Neural cell (in vitro differentiated cells): ENCODE data around the gene TSPEAR. TPM values are rescaled to one million over a fixed set of nuclear protein-coding genes. Genes with fewer than 3 reads are reported as not detected.

Source experiments
- H2AFZ ChIP-seq: fragments of 200-600, 300-800 bp; sonication (generic), shearing (Covaris generic); 2 replicates; pipeline ENCODE4 v1.6.0; 2014; ENCODE audit warnings: low read depth, mild to moderate bottlenecking, antibody characterized with exemption, low read length, moderate library complexity
- H3F3A ChIP-seq: fragments of 200-600 bp; shearing (Covaris generic); 2 replicates; pipeline ENCODE4 v1.6.1; 2016; ENCODE audit warnings: mild to moderate bottlenecking, moderate library complexity, mixed read lengths, antibody characterized with exemption, low read length; ENCODE audit not compliant: insufficient read depth, poor library complexity, severe bottlenecking
- H3K27ac ChIP-seq: fragments of 200-600, 300-800 bp; sonication (generic), shearing (Covaris generic); 2 replicates; pipeline ENCODE4 v1.5.1; 2014; ENCODE audit warnings: mild to moderate bottlenecking, low read length, moderate library complexity
- H3K27me3 ChIP-seq: fragments of 300-800, 200-600 bp; sonication (generic), shearing (Covaris generic); 2 replicates; pipeline ENCODE4 v1.6.0; 2014; ENCODE audit warnings: mild to moderate bottlenecking, low read depth, low read length, moderate library complexity; ENCODE audit not compliant: insufficient read depth
- H3K36me3 ChIP-seq: fragments of 300-800, 200-600 bp; sonication (generic), shearing (Covaris generic); 2 replicates; pipeline ENCODE4 v1.5.1; 2014; ENCODE audit warnings: mild to moderate bottlenecking, antibody characterized with exemption, low read length, moderate library complexity; ENCODE audit not compliant: insufficient read depth
- H3K4me2 ChIP-seq: fragments of 300-800, 200-600 bp; sonication (generic), shearing (Covaris generic); 2 replicates; pipeline ENCODE4 v1.6.0; 2014; ENCODE audit warnings: mild to moderate bottlenecking, low read length
- H3K4me3 ChIP-seq: fragments of 300-800, 200-600 bp; sonication (generic), shearing (Covaris generic); 2 replicates; pipeline ENCODE4 v1.5.1; 2014; ENCODE audit warnings: mild to moderate bottlenecking, low read length, moderate library complexity
- H3K79me2 ChIP-seq: fragments of 200-600 bp; shearing (Covaris generic); replicated peaks from 2 replicates; pipeline ENCODE4 v1.6.0; 2014; ENCODE audit warnings: mild to moderate bottlenecking, low read length, moderate library complexity; ENCODE audit not compliant: insufficient read depth
- H3K9ac ChIP-seq: fragments of 300-800, 200-600 bp; sonication (generic), shearing (Covaris generic); 2 replicates; pipeline ENCODE4 v1.6.1; 2016; ENCODE audit warnings: mild to moderate bottlenecking, low read length, mixed read lengths
- H3K9me2 ChIP-seq: fragments of 200-600 bp; shearing (Covaris generic); 2 replicates; pipeline ENCODE4 v1.6.1; 2016; ENCODE audit warnings: mild to moderate bottlenecking, low read length, mixed read lengths; ENCODE audit not compliant: insufficient read depth
- H3K9me3 ChIP-seq: fragments of 200-600, 300-800 bp; sonication (generic), shearing (Covaris generic); 2 replicates; pipeline ENCODE4 v1.6.1; 2016; ENCODE audit warnings: mild to moderate bottlenecking, mixed run types, low read length, moderate library complexity, mixed read lengths
- H4K20me1 ChIP-seq: fragments of 200-600 bp; shearing (Covaris generic); 2 replicates; pipeline ENCODE4 v1.6.1; 2016; ENCODE audit warnings: mild to moderate bottlenecking, mixed run types; ENCODE audit not compliant: insufficient read depth
- CTCF ChIP-seq: fragments of 450-650 bp; IDR thresholded peaks from 2 replicates; pipeline ENCODE4 v1.5.1; 2014; ENCODE audit warnings: antibody characterized with exemption, mild to moderate bottlenecking, moderate library complexity; ENCODE audit not compliant: poor library complexity, severe bottlenecking
- EP300 ChIP-seq: fragments of 450-650 bp; conservative IDR thresholded peaks from 2 replicates; pipeline ENCODE4 v1.6.1; 2014; ENCODE audit warnings: antibody characterized with exemption, mild to moderate bottlenecking, moderate library complexity; ENCODE audit not compliant: poor library complexity, severe bottlenecking
- EZH2 ChIP-seq: fragments of 200-600, 300-800 bp; shearing (Covaris generic), sonication (generic); IDR thresholded peaks from 2 replicates; pipeline ENCODE4 v1.6.1; 2014; ENCODE audit warnings: antibody characterized with exemption, low read length, borderline replicate concordance, mild to moderate bottlenecking; ENCODE audit not compliant: insufficient read depth, poor library complexity, severe bottlenecking
- MXI1 ChIP-seq: fragments of 450-650 bp; conservative IDR thresholded peaks from 2 replicates; pipeline ENCODE4 v1.6.1; 2014; ENCODE audit warnings: antibody characterized with exemption, mild to moderate bottlenecking; ENCODE audit not compliant: poor library complexity, severe bottlenecking
- POLR2AphosphoS5 ChIP-seq: IDR thresholded peaks from 2 replicates; pipeline ENCODE4 v1.6.1; 2012
- RAD21 ChIP-seq: fragments of 450-650 bp; conservative IDR thresholded peaks from 2 replicates; pipeline ENCODE4 v1.6.1; 2014; ENCODE audit warnings: antibody characterized with exemption, mild to moderate bottlenecking, moderate library complexity
- REST ChIP-seq: IDR thresholded peaks from 2 replicates; pipeline ENCODE4 v1.6.1; 2012; ENCODE audit warnings: borderline replicate concordance
- SMC3 ChIP-seq: fragments of 450-650 bp; conservative IDR thresholded peaks from 2 replicates; pipeline ENCODE4 v1.6.1; 2014; ENCODE audit warnings: antibody characterized with exemption, mild to moderate bottlenecking, moderate library complexity; ENCODE audit not compliant: poor library complexity
- TAF1 ChIP-seq: IDR thresholded peaks from 2 replicates; pipeline ENCODE4 v1.6.1; 2012; ENCODE audit warnings: low read depth
- polyA plus RNA-seq: library from polyadenylated mRNA; depleted of rRNA; stranded (reverse); fragments of >200 nt; gene quantifications from 2 replicates; pipeline ENCODE4 v1.2.3, GENCODE V29; 2014

Gene TSPEAR
- polyA plus RNA-seq, 1 donor from 2014 or later: 0.19 TPM

GRCh38 chr21:44576025-44576420, 135.3 kb downstream of the TSPEAR start:
- Histone ChIP-seq H3K27ac (no peak overlapping the region), H4K20me1 (no peaks in the 10 kb centered on the region), H3K4me2 (no peak overlapping the region), H3K36me3 (no peaks in the 10 kb centered on the region), H3F3A (no peaks in the 10 kb centered on the region), H3K79me2 (no peaks in the 10 kb centered on the region), H3K27me3 (no peaks in the 10 kb centered on the region), H3K9me2 (no peaks in the 10 kb centered on the region), H3K9me3 (peaks cover 4% of the 10 kb centered on the region), H2AFZ (no peak overlapping the region), H3K4me3 (no peak overlapping the region), H3K9ac (no peak overlapping the region)
- TF ChIP-seq REST (no peak), SMC3 (no peak), RAD21 (no peak), TAF1 (no peak), POLR2AphosphoS5 (no peak), MXI1 (no peak), CTCF (no peak), EZH2 (no peak), EP300 (no peak)

- Histone ChIP-seq H3F3A (no peaks in the 10 kb centered on the region), H3K9ac (no peak overlapping the region), H3K27ac (no peak overlapping the region), H3K9me3 (peaks cover 8% of the 10 kb centered on the region), H4K20me1 (no peaks in the 10 kb centered on the region), H3K79me2 (no peaks in the 10 kb centered on the region), H3K4me2 (no peak overlapping the region), H2AFZ (no peak overlapping the region), H3K36me3 (no peaks in the 10 kb centered on the region), H3K9me2 (no peaks in the 10 kb centered on the region), H3K4me3 (no peak overlapping the region), H3K27me3 (no peaks in the 10 kb centered on the region)
- TF ChIP-seq EZH2: no peak
- TF ChIP-seq POLR2AphosphoS5: no peak
- TF ChIP-seq RAD21: no peak
- TF ChIP-seq MXI1: no peak
- no peak for TF ChIP-seq CTCF
- TF ChIP-seq EP300: no peak
- no peak for TF ChIP-seq REST
- TF ChIP-seq SMC3: no peak
- TF ChIP-seq TAF1: no peak
Measured at GRCh38 chr21:44575307-44576024, 135.9 kb downstream of the TSPEAR start.
